HG03378 (cell line): ENCODE measurements around the gene TMCO4.
"Not testable (repeated sequence)": the region's sequence is repeated elsewhere in the genome, so short reads cannot be mapped to it uniquely, and the experiment has no call there.

Source experiments
- ATAC-seq: cut with Tn5 transposase; IDR thresholded peaks from one replicate; pipeline ENCODE4 v1.9.1; 2021; ENCODE audit warnings: mild to moderate bottlenecking, moderate library complexity; ENCODE audit not compliant: unreplicated experiment

TMCO4 gene

DNA sequence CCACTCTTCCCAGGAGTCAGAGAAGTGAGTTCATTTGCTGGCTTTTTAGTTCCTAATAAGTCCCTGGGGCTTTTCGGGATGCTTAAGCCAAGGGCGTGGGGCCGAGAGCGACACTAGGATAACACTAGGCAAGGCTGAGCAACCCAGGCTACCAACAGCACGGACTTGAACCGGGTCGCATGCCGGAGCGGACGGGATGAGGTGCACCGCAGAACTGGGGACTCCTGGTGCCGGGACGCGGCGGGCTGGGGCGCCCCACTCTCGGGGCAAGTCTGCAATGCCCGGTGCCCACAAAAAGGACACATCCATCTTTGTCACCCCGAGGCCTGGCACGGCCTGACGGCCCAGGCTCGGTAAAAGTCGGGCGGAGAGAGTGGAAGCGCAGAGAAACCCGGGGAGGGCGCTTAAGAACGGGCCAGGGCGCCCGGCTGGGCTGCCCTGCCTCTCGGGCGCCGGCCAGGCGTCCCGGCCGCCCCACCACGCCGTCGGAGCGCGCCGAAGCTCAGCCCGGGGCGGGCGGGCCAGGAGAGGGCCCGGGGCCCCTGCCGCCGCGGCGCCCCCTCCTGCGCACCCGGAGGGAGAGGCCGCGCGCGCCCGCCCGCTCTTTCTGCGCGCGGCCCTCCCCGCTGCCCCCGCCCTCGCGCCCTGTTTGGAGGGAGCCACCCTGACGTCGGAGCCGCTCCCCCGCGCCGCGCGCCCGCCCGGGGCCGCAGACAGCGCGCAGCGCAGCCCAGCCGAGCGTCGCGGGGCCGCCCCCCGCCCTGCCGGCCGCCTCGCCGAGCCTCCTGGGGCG, 155.9 kb downstream of the TMCO4 start, which contains the start of gene NBL1:
Gene NBL1 (plus strand): TSS at position 710 of the 793 bp plus-strand sequence. CDS start 10,720 bp downstream, outside the sequence.
- ATAC-seq: no peak

DNA sequence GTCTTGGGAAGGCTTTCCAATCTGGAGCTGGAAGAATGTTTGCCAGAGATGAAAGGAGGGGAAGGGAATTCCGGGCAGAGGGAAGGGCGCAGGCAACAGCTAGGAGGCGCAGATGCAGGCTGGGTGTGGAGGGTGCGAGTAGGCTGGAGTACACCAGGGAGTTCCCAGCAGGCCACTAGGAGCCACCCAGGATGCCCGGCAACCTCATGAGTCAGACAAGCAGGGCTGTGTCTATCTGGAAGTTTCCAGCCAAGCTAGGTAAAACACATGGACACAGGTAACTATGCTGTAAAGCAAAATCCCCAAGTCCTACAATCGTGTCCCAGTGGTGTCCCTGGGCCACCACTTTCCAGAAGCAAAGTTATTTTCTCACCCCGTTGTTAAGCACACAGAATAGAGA, 156.6 kb downstream of the TMCO4 start:
- ATAC-seq: no peak

DNA sequence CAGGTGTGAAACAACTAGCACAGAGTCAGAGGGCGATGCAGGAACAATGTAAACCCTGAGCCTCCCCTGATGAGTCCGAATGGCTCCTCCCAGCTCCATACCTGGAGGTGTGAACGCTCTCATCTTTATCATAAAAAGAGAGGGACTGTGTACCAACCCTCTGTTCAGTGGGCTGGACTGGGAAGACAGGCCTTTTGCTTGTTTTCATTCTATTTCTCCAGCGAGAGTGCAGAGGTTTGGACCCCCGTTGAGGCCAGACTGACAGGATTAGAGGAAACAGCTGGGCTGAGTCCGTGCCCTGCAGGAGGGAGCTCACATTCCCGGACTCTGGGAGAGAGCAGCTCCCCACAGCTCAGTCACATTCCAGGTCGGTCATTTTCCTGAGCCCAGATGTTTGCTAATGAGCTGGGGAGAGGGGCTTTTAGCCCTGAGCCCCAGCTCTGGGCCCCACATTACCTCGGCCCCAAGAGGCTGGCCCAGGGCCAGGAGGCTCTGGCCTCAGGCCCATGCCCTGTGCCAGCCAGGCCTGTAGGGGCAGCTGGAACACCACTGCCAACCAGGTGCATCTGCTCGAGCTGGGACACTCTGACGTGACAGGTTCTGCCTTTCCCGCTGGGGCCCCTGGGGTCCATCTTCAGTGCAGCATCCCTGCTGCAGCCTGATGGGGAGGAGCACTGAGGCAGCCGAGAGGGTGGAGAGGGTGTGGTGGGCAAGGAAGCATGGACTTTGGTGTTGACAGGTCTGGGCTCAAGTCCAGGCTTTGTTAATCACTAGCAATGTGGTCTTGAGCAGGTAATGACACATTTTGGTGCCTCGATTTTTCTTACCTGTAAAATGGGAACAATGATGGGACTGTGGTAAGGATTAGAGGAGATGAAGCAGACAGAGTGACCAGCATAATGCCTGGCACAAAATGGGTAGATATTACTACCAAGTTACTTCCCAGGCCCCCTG, 159.1 kb downstream of the TMCO4 start:
- no peak for ATAC-seq

DNA sequence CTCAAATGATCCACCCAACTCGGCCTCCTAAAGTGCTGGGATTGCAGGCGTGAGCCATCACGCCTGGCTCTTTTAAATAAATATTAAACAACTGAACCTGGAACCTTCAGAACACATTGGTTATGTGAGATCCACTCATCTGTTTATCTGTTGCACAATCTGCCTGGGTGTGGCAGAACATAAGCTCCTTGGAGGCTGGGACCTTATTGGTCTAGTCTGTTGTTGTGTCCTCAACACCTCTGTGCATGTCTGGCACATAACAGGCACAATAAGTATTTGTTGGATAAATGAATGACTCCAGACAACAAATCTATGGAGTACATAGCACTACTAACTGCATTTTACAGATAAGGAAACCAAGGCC, 159.7 kb downstream of the TMCO4 start:
- no peak for ATAC-seq

DNA sequence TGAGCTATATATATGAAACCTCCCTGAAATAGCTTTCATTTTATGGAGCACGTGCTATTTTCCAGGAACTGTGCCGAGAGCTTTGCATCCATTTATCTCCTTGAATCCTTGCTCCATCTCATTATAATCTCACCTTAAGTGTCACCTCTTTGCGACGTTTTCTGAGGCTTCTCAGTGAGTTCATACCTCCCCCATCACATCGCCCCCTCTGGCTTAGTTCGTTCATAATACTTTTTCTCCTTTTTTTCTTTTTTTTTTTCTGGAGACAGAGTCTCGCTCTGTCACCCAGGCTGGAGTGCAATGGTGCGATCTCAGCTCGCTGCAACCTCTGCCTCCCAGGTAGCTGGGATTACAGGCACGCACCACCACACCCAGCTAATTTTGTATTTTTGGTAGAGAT, 160.5 kb downstream of the TMCO4 start:
- not testable (repeated sequence) for ATAC-seq

DNA sequence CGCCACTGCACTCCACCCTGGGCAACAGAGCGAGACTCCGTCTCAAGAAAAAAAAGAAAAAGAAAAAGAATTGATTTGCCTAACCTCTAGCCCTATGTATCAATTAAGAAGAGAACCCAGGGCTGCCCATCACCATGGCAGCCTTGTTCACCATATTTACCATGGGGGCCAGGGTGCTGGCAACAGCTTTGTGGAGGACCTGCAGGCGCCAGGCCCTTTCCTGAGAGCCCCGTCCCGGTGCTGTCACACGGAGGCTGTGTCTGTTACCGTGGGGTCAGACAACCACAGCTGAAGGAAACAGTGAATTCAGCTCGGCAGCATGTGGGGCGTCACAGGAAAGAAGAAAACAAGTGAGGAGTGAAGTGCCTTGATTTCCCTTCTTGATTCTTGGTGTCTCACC, 162.1 kb downstream of the TMCO4 start:
- ATAC-seq: no peak

DNA sequence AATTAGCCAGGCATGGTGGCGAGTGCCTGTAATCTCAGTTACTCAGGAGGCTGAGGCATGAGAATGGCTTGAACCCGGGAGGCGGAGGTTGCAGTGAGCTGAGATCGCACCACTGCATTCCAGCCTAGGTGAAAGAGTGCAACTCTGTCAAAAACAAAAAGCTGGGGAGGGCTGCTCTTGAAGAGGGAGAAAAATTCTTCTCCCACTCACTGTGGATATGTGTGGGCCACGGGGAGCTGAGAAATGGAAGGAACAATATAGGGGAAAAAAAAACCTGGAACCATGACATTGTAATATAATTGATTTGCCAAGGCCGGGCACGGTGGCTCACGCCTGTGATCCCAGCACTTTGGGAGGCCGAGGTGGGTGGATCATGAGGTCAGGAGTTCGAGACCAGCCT, 163.0 kb downstream of the TMCO4 start:
- not testable (repeated sequence) for ATAC-seq

DNA sequence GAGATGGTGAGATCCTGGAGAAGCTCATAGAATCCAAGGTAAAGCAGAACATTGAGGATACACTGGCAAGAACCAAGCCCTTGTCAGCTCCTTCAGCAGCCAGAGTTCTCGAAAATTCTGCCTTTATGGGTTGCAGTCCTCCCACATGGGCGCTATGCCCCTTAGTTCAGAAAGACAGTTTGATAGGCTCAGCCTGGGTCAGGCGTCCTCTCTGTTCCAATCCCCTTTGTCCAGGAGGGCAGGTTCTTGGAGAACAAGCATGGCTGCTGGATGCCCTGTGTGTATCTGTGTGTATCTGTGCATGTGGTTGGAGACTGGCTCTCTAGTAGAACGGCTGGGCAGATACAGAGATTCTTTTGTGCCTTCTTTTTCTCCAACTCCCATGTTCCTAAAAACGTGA, 163.7 kb downstream of the TMCO4 start:
- ATAC-seq: no peak

DNA sequence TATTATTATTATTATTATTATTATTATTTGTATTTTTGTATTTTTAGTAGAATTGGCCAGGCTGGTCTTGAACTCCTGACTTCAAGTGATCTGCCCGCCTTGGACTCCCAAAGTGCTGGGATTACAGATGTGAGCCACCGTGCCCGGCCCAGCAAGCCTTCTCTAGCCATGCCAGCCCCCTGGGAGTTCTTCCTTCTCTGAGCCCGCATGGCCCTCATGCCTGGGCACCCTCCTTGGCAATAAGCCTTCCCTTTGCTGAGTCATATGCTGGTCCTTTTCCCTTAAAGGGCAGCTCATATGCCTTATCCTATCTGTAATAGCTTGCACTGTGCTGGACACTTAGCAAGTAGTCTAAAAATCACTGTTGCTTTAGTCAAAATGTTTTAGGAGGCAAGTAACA, 164.1 kb downstream of the TMCO4 start:
- ATAC-seq: no peak

DNA sequence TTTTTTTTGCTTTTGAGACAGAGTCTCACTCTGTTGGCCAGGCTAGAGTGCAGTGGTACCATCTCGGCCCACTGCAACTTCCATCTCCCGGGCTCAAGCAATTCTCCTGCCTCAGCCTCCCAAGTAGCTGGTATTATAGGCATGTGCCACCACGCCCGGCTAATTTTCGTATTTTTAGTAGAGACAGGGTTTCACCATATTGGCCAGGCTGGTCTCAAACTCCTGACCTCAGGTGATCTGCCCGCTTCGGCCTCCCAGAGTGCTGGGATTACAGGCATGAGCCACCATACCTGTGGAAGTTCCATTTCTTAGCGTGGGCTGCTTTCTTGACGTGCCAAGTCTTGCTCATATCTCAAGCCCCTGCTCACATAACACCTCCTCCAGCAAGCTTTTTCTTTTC, 164.7 kb downstream of the TMCO4 start:
- ATAC-seq: not testable (repeated sequence)

DNA sequence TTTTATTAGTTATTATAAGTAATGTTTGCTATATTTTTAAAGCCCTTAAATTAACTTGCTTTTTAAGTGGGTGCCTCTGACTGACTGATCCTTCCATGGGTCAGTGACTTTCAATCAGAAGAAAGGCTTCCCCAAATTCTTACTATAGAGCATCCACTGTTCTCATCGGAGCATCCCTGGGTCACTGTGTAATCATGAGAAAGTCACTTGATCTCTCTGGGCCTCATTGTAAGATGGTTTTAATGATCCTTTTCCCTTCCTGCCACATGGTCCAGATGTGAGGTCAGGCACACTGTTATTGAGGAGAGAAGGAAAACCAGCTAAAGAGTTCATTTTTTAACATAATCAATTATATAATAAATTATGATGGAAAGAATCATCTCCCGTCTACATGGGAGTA, 166.6 kb downstream of the TMCO4 start:
- ATAC-seq: no peak
